Measurements from ENCODE around the gene SIAE.

SIAE gene

GRCh38 chr11:124662106-124662505 is 11.4 kb downstream of the SIAE start:
- DNase-seq = no peak

GRCh38 chr11:124661553-124661952 is 12.0 kb downstream of the SIAE start:
- no peak for DNase-seq

- DNase-seq = no peak
Observed at GRCh38 chr11:124658986-124659385, 14.6 kb downstream of the SIAE start.

- no peak for DNase-seq
Observed at GRCh38 chr11:124658501-124658900, 15.0 kb downstream of the SIAE start.

- DNase-seq = no peak
Observed at GRCh38 chr11:124657904-124658303, 15.6 kb downstream of the SIAE start.

- no peak for DNase-seq
Observed at GRCh38 chr11:124656774-124657630, 16.5 kb downstream of the SIAE start.

- no peak for DNase-seq
Observed at GRCh38 chr11:124648610-124649009, 24.9 kb downstream of the SIAE start.

- peak; percentile 28 for DNase-seq
Observed at GRCh38 chr11:124646148-124646547, 27.4 kb downstream of the SIAE start.

- DNase-seq = peak; percentile 84
Observed at GRCh38 chr11:124644426-124645280, 28.9 kb downstream of the SIAE start.

- DNase-seq = peak; percentile 86
Observed at GRCh38 chr11:124643605-124644425, 29.7 kb downstream of the SIAE start.

- no peak for DNase-seq
Observed at GRCh38 chr11:124643042-124643604, 30.4 kb downstream of the SIAE start.

GRCh38 chr11:124642628-124643027 is 30.9 kb downstream of the SIAE start:
- no peak for DNase-seq

- DNase-seq = peak; percentile 14
Observed at GRCh38 chr11:124640666-124641065, 32.9 kb downstream of the SIAE start.

- no peak for DNase-seq
Observed at GRCh38 chr11:124639186-124639585, 34.4 kb downstream of the SIAE start.

- peak; percentile 51 for DNase-seq
Observed at GRCh38 chr11:124638500-124638899, 35.0 kb downstream of the SIAE start.

- DNase-seq = no peak
Observed at GRCh38 chr11:124635932-124636331, 37.6 kb downstream of the SIAE start.

GRCh38 chr11:124633355-124633754 is 40.2 kb downstream of the SIAE start:
- peak; percentile 62 for DNase-seq

GRCh38 chr11:124629961-124630360 is 43.6 kb downstream of the SIAE start:
- DNase-seq = no peak

- DNase-seq = peak; percentile 55
Observed at GRCh38 chr11:124627546-124627945, 46.0 kb downstream of the SIAE start.

- no peak for DNase-seq
Observed at GRCh38 chr11:124625504-124626168, 47.9 kb downstream of the SIAE start.

- no peak for DNase-seq
Observed at GRCh38 chr11:124623861-124624525, 49.5 kb downstream of the SIAE start.
